Trophoblast cell (in vitro differentiated cells and primary cell): ENCODE data around the gene ZNF592.

Experiments
- DNase-seq, 2 donors: peaks; one replicate each; pipeline ENCODE4 v3.0.0-alpha.2; 2016
- H2AFZ ChIP-seq: 2 replicates; pipeline ENCODE4 v1.6.1; 2013; ENCODE audit warnings: low read length, moderate library complexity, mild to moderate bottlenecking; ENCODE audit not compliant: insufficient read depth, poor library complexity
- H2AK5ac ChIP-seq: 2 replicates; pipeline ENCODE4 v1.6.1; 2013; ENCODE audit warnings: mild to moderate bottlenecking, low read length
- H2BK120ac ChIP-seq: 2 replicates; pipeline ENCODE4 v1.6.1; 2013; ENCODE audit warnings: low read length, mild to moderate bottlenecking, moderate library complexity; ENCODE audit not compliant: insufficient read depth, poor library complexity
- H2BK12ac ChIP-seq: 2 replicates; pipeline ENCODE4 v1.6.1; 2013; ENCODE audit warnings: mild to moderate bottlenecking, low read length, moderate library complexity
- H2BK5ac ChIP-seq: 2 replicates; pipeline ENCODE4 v1.6.1; 2013; ENCODE audit warnings: low read length, low read depth, moderate library complexity, mild to moderate bottlenecking; ENCODE audit not compliant: poor library complexity
- H3K14ac ChIP-seq: 2 replicates; pipeline ENCODE4 v1.6.1; 2013; ENCODE audit warnings: mild to moderate bottlenecking, low read length
- H3K18ac ChIP-seq: 2 replicates; pipeline ENCODE4 v1.6.1; 2013; ENCODE audit warnings: mild to moderate bottlenecking, low read length
- H3K23ac ChIP-seq: 2 replicates; pipeline ENCODE4 v1.6.1; 2013; ENCODE audit warnings: low read length
- H3K27ac ChIP-seq: 2 replicates; pipeline ENCODE4 v1.5.1; 2013; ENCODE audit warnings: low read depth, mild to moderate bottlenecking, inconsistent platforms, low read length, moderate library complexity
- H3K27me3 ChIP-seq: 2 replicates; pipeline ENCODE4 v1.6.1; 2013; ENCODE audit warnings: inconsistent platforms, mild to moderate bottlenecking, low read length, moderate library complexity; ENCODE audit not compliant: insufficient read depth
- H3K36me3 ChIP-seq, 2 experiments: 1 replicate in 1 of 2; 2 replicates in 1 of 2; pipeline ENCODE4 v1.6.1; 2013; ENCODE audit warnings: low read length in 2 of 2, mild to moderate bottlenecking in 2 of 2, moderate library complexity in 1 of 2; ENCODE audit not compliant: insufficient read depth in 2 of 2, control insufficient read depth in 1 of 2
- H3K4ac ChIP-seq: 2 replicates; pipeline ENCODE4 v1.6.1; 2013; ENCODE audit warnings: low read depth, mild to moderate bottlenecking, low read length, moderate library complexity
- H3K4me1 ChIP-seq, 2 experiments: 1 replicate in 1 of 2; 2 replicates in 1 of 2; pipeline ENCODE4 v1.6.1; 2013; ENCODE audit warnings: low read length in 2 of 2, mild to moderate bottlenecking in 2 of 2, moderate library complexity in 1 of 2; ENCODE audit not compliant: insufficient read depth in 2 of 2, control insufficient read depth in 1 of 2
- H3K4me2 ChIP-seq: 2 replicates; pipeline ENCODE4 v1.6.1; 2013; ENCODE audit warnings: inconsistent platforms, mild to moderate bottlenecking, low read length, moderate library complexity
- H3K4me3 ChIP-seq: 2 replicates; pipeline ENCODE4 v1.5.1; 2013; ENCODE audit warnings: mild to moderate bottlenecking, low read depth, low read length, inconsistent platforms
- H3K79me1 ChIP-seq: one replicate; pipeline ENCODE4 v1.6.1; 2013; ENCODE audit warnings: low read length
- H3K79me2 ChIP-seq: 2 replicates; pipeline ENCODE4 v1.6.1; 2013; ENCODE audit warnings: low read length, mild to moderate bottlenecking; ENCODE audit not compliant: control insufficient read depth, insufficient read depth, poor library complexity
- H3K9ac ChIP-seq: 2 replicates; pipeline ENCODE4 v1.6.1; 2013; ENCODE audit warnings: mild to moderate bottlenecking, low read length
- H3K9me3 ChIP-seq: 2 replicates; pipeline ENCODE4 v1.6.1; 2013; ENCODE audit warnings: low read depth, mild to moderate bottlenecking, control low read depth, inconsistent platforms, low read length; ENCODE audit not compliant: insufficient read depth
- H4K12ac ChIP-seq: 2 replicates; pipeline ENCODE4 v1.6.1; 2013; ENCODE audit warnings: low read depth, mild to moderate bottlenecking, low read length, moderate library complexity
- H4K8ac ChIP-seq: 2 replicates; pipeline ENCODE4 v1.6.1; 2013; ENCODE audit warnings: low read depth, mild to moderate bottlenecking, low read length, moderate library complexity
- H4K91ac ChIP-seq: one replicate; pipeline ENCODE4 v1.6.1; 2013; ENCODE audit warnings: low read depth, mild to moderate bottlenecking, low read length, moderate library complexity
- whole genome bisulfite sequencing: extraction: QIAGEN DNeasy Blood & Tissue Kit; methylation state at CpG from one replicate; pipeline ENCODE4 v1.1.7; 2013; ENCODE audit warnings: missing lambda C conversion rate; ENCODE audit not compliant: insufficient read length, insufficient coverage; ENCODE audit errors: extremely low coverage; 5-methylcytosine and 5-hydroxymethylcytosine counted together

Gene ZNF592

GRCh38 chr15:84760219-84760618 is 11.8 kb downstream of the ZNF592 start:
- Histone ChIP-seq H2BK120ac (no peak overlapping the region), H3K9ac (no peak overlapping the region), H3K23ac (no peak overlapping the region), H2AK5ac (no peak overlapping the region), H3K14ac (no peak overlapping the region), H3K79me2 (peaks cover 31% of the 10 kb centered on the region), H3K27me3 (no peaks in the 10 kb centered on the region), H3K9me3 (no peaks in the 10 kb centered on the region), H3K36me3 (no peaks in the 10 kb centered on the region), H4K91ac (no peak overlapping the region), H3K4me3 (no peak overlapping the region), H4K12ac (no peak overlapping the region), H3K18ac (no peak overlapping the region), H2BK5ac (no peak overlapping the region), H3K4me1 (peaks cover 2 to 7% of the 10 kb centered on the region in 2 experiments), H4K8ac (no peak overlapping the region), H2AFZ (no peak overlapping the region), H3K4me2 (no peak overlapping the region), H2BK12ac (no peak overlapping the region), H3K79me1 (no peaks in the 10 kb centered on the region), H3K27ac (no peak overlapping the region), H3K4ac (peak overlapping the region; percentile 50)
- no peak for DNase-seq
- no CpG with 5 or more reads among the region's 1 CpG for WGBS

DNA sequence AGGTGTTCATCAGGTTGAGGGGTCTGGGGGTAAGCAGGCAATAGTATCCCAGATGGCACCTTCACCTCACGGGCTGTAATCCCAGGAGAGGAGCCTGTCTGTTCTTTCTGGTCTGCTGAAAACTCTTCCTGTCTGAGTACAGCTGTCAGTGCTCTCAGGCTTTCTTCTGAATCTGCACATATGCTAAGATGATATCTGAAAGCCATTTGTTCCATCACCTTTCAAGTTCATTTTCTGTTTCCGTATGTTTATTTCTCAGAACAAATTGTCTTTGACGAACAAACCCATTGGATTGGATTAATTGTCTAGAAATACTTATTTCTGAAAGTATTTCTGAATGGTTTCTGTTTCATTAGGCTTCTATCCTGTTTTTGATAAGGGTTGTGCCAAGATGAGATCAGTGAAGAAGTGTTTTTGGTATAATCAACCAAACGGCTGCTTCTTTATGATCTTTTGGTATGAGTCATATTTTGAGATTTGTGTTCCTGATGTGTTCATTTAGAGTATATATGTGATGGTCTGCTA is 13.3 kb downstream of the ZNF592 start:
- Histone ChIP-seq H2BK12ac (no peak overlapping the region), H3K79me2 (peaks cover 26% of the 10 kb centered on the region), H2BK5ac (no peak overlapping the region), H3K27ac (no peak overlapping the region), H3K4me1 (peaks cover 2 to 5% of the 10 kb centered on the region in 2 experiments), H3K9ac (no peak overlapping the region), H2AK5ac (no peak overlapping the region), H3K23ac (no peak overlapping the region), H4K8ac (no peak overlapping the region), H3K14ac (no peak overlapping the region), H3K18ac (no peak overlapping the region), H3K9me3 (no peaks in the 10 kb centered on the region), H2AFZ (no peak overlapping the region), H4K12ac (no peak overlapping the region), H2BK120ac (no peak overlapping the region), H3K79me1 (no peaks in the 10 kb centered on the region), H3K36me3 (peaks cover 2% of the 10 kb centered on the region in 2 experiments), H3K4me2 (no peak overlapping the region), H3K27me3 (no peaks in the 10 kb centered on the region), H3K4me3 (no peak overlapping the region), H4K91ac (no peak overlapping the region), H3K4ac (peak overlapping the region; percentile 22)
- DNase-seq: no peak
- WGBS: no CpG with 5 or more reads among the region's 4 CpGs

DNA sequence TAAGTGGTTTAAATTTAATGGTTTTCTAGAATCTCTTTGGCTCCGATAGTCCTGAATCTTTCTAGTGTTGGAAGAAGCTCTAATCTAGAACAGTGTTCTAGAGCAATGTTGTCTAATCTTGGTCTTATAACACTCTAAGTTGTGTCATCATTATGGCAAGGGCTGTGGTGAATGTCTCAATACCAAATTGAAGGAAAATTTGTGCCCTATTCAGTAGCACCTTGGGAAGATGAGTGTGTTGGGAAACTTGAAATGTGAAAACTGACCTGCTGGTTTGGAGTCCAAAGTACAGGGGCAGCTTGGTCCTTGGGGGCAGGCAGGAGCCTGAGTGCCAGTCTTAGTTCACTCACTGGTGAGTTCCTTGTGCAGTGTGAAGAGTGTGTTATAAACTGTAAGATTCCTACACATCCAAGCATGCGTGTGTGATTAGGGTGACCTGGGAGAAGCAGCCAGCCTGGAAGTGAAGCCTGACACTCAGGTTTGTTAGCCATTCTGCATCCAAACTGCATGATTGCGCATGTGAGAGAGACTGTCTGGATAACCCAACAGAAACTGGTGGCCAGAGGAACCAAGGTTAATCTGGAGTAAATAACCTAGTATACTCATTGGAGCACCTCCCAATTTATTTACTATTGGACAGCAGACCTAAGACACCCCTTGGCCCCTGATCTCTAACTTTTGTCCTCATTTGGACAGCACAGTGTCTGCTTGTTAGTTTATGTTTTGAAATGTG is 14.6 kb downstream of the ZNF592 start:
- no peak for DNase-seq
- H3K4ac ChIP-seq: no peak overlapping the region
- H2BK120ac ChIP-seq: no peak overlapping the region
- WGBS: no CpG with 5 or more reads among the region's 3 CpGs
- peaks cover 24% of the 10 kb centered on the region for H3K79me2 ChIP-seq
- H4K8ac ChIP-seq: no peak overlapping the region
- no peak overlapping the region for H2BK12ac ChIP-seq
- no peaks in the 10 kb centered on the region for H3K9me3 ChIP-seq
- peak overlapping the region; percentile 70 for H3K23ac ChIP-seq
- peaks cover 2 to 5% of the 10 kb centered on the region in 2 experiments for H3K4me1 ChIP-seq
- no peak overlapping the region for H2AK5ac ChIP-seq
- no peaks in the 10 kb centered on the region for H3K79me1 ChIP-seq
- no peak overlapping the region for H3K14ac ChIP-seq
- H3K27ac ChIP-seq: no peak overlapping the region
- H2BK5ac ChIP-seq: no peak overlapping the region
- H3K27me3 ChIP-seq: no peaks in the 10 kb centered on the region
- H3K36me3 ChIP-seq: peaks cover 3 to 5% of the 10 kb centered on the region in 2 experiments
- H3K4me3 ChIP-seq: no peak overlapping the region
- no peak overlapping the region for H3K18ac ChIP-seq
- H4K91ac ChIP-seq: no peak overlapping the region
- no peak overlapping the region for H4K12ac ChIP-seq
- no peak overlapping the region for H3K4me2 ChIP-seq
- no peak overlapping the region for H2AFZ ChIP-seq
- no peak overlapping the region for H3K9ac ChIP-seq

DNA sequence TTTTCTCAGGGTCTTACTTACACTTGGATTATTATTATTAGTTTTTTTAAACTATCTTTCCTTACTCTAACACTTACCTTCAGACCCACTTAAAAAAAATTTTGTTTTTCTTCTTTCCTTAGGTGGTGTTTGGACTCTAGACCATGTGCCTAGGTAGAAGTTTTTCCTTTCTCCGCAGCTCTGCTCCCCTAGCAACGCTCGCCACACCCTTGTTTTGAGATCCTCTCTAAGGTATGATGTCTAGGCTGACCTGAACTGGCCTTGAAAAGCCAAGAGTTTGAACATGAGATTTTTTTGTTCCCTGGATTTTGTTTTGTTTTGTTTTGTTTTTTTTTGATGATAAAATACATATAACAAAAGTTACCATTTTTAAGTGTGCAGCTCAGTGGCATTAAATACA is 16.2 kb downstream of the ZNF592 start:
- Histone ChIP-seq H4K12ac (no peak overlapping the region), H4K91ac (no peak overlapping the region), H3K79me1 (no peaks in the 10 kb centered on the region), H3K14ac (no peak overlapping the region), H2AFZ (no peak overlapping the region), H3K9me3 (no peaks in the 10 kb centered on the region), H3K4me2 (no peak overlapping the region), H2BK12ac (no peak overlapping the region), H2BK120ac (no peak overlapping the region), H3K23ac (no peak overlapping the region), H3K4me3 (no peak overlapping the region), H3K9ac (no peak overlapping the region), H4K8ac (no peak overlapping the region), H3K18ac (no peak overlapping the region), H3K27ac (no peak overlapping the region), H2AK5ac (no peak overlapping the region), H2BK5ac (no peak overlapping the region), H3K4ac (peak overlapping the region; percentile 66), H3K79me2 (peaks cover 18% of the 10 kb centered on the region), H3K4me1 (peaks cover 2 to 5% of the 10 kb centered on the region in 2 experiments), H3K27me3 (no peaks in the 10 kb centered on the region), H3K36me3 (peaks cover 10 to 13% of the 10 kb centered on the region in 2 experiments)
- no CpG with 5 or more reads among the region's 3 CpGs for WGBS
- no peak for DNase-seq
